ENCODE data around the gene TPP2. TPM values are rescaled to one million over a fixed set of nuclear protein-coding genes. Genes with fewer than 3 reads are reported as not detected.

Gene TPP2
- total RNA-seq, 1 experiment from 2014 or later, result 36.7 TPM

GRCh38 chr13:102701331-102701730 is 104.5 kb downstream of the TPP2 start:
- ATAC-seq, result no peak
- Histone ChIP-seq H3K27me3 (ENCODE audit: insufficient read depth, low read length) (no peaks in the 10 kb centered on the region), H3K79me2 (ENCODE audit: insufficient read depth, low read length) (no peaks in the 10 kb centered on the region), H3K9ac (ENCODE audit: low read length) (no peak overlapping the region), H3K4me3 (replicated peaks in 1 of 2; ENCODE audit: low read depth in 1 of 2, low read length in 2 of 2) (no peak overlapping the region), H4K20me1 (ENCODE audit: insufficient read depth) (no peaks in the 10 kb centered on the region), H2AFZ (ENCODE audit: low read depth, low read length, poor library complexity, severe bottlenecking) (no peak overlapping the region), H3K27ac (ENCODE audit: low read depth, low read length) (no peak overlapping the region), H3K4me1 (ENCODE audit: control insufficient read depth in 1 of 2, insufficient read depth in 2 of 2, low read length in 2 of 2) (peaks cover 13 to 15% of the 10 kb centered on the region in 2 experiments), H3K4me2 (ENCODE audit: low read length) (no peak overlapping the region), H3K9me3 (ENCODE audit: control insufficient read depth in 1 of 2, insufficient read depth in 1 of 2, low read depth in 1 of 2, low read length in 2 of 2) (no peaks in the 10 kb centered on the region; a peak in 2 of 4 replicates), H3K9me2 (ENCODE audit: insufficient read depth) (no peaks in the 10 kb centered on the region), H3K36me3 (ENCODE audit: control insufficient read depth in 1 of 2, insufficient read depth in 2 of 2, low read length in 2 of 2) (no peaks in the 10 kb centered on the region)
- RAD21 ChIA-PET (ENCODE audit: low non-redundant PET in 1 of 2, low total read pairs in 2 of 2, uncharacterized antibody in 2 of 2, unreplicated experiment in 2 of 2), result no interaction called here
- BruUV-seq (replicated peaks), result no TSS peak
- intact Hi-C loops (cut with micrococcal nuclease), result no loop called here
- CTCF ChIA-PET, result no interaction called here
- no peak for DNase-seq (ENCODE audit: low read depth, low spot score)
- TF ChIP-seq CEBPB (IDR thresholded peaks at IDR 0.05; ENCODE audit: low read depth), result no peak
- no peak for TF ChIP-seq RAD21 (IDR thresholded peaks at IDR 0.05; ENCODE audit: low read depth)
- POLR2A ChIA-PET, result no interaction called here

GRCh38 chr13:102702965-102703725 is 106.4 kb downstream of the TPP2 start:
- intact Hi-C loops (cut with micrococcal nuclease), result no loop called here
- Histone ChIP-seq H3K27me3 (ENCODE audit: insufficient read depth, low read length) (no peaks in the 10 kb centered on the region), H4K20me1 (ENCODE audit: insufficient read depth) (no peaks in the 10 kb centered on the region), H3K9me2 (ENCODE audit: insufficient read depth) (no peaks in the 10 kb centered on the region), H3K4me1 (ENCODE audit: control insufficient read depth in 1 of 2, insufficient read depth in 2 of 2, low read length in 2 of 2) (peaks cover 18 to 19% of the 10 kb centered on the region in 2 experiments), H3K4me2 (ENCODE audit: low read length) (no peak overlapping the region), H3K36me3 (ENCODE audit: control insufficient read depth in 1 of 2, insufficient read depth in 2 of 2, low read length in 2 of 2) (no peaks in the 10 kb centered on the region), H3K79me2 (ENCODE audit: insufficient read depth, low read length) (no peaks in the 10 kb centered on the region), H3K9me3 (ENCODE audit: control insufficient read depth in 1 of 2, insufficient read depth in 1 of 2, low read depth in 1 of 2, low read length in 2 of 2) (no peaks in the 10 kb centered on the region; a peak in 2 of 4 replicates), H3K27ac (ENCODE audit: low read depth, low read length) (no peak overlapping the region), H3K9ac (ENCODE audit: low read length) (no peak overlapping the region), H3K4me3 (replicated peaks in 1 of 2; ENCODE audit: low read depth in 1 of 2, low read length in 2 of 2) (no peak overlapping the region), H2AFZ (ENCODE audit: low read depth, low read length, poor library complexity, severe bottlenecking) (no peak overlapping the region)
- RAD21 ChIA-PET (ENCODE audit: low non-redundant PET in 1 of 2, low total read pairs in 2 of 2, uncharacterized antibody in 2 of 2, unreplicated experiment in 2 of 2), result no interaction called here
- no TSS peak for BruUV-seq (replicated peaks)
- POLR2A ChIA-PET, result no interaction called here
- no peak for ATAC-seq
- CTCF ChIA-PET, result no interaction called here
- DNase-seq (ENCODE audit: low read depth, low spot score), result no peak
- TF ChIP-seq, protein P1, sequence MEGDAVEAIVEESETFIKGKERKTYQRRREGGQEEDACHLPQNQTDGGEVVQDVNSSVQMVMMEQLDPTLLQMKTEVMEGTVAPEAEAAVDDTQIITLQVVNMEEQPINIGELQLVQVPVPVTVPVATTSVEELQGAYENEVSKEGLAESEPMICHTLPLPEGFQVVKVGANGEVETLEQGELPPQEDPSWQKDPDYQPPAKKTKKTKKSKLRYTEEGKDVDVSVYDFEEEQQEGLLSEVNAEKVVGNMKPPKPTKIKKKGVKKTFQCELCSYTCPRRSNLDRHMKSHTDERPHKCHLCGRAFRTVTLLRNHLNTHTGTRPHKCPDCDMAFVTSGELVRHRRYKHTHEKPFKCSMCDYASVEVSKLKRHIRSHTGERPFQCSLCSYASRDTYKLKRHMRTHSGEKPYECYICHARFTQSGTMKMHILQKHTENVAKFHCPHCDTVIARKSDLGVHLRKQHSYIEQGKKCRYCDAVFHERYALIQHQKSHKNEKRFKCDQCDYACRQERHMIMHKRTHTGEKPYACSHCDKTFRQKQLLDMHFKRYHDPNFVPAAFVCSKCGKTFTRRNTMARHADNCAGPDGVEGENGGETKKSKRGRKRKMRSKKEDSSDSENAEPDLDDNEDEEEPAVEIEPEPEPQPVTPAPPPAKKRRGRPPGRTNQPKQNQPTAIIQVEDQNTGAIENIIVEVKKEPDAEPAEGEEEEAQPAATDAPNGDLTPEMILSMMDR (IDR thresholded peaks at IDR 0.05 in 2 of 3, conservative IDR thresholded peaks at IDR 0.05 in 1 of 3; ENCODE audit: borderline replicate concordance in 1 of 3, insufficient read depth in 1 of 3, low read depth in 2 of 3, low read length in 2 of 3), result no peak
- no peak for TF ChIP-seq SP1 (IDR thresholded peaks at IDR 0.05; ENCODE audit: low read depth)
- TF ChIP-seq ELF1 (IDR thresholded peaks at IDR 0.05; ENCODE audit: borderline replicate concordance, low read depth), result no peak
- TF ChIP-seq, protein P2, sequence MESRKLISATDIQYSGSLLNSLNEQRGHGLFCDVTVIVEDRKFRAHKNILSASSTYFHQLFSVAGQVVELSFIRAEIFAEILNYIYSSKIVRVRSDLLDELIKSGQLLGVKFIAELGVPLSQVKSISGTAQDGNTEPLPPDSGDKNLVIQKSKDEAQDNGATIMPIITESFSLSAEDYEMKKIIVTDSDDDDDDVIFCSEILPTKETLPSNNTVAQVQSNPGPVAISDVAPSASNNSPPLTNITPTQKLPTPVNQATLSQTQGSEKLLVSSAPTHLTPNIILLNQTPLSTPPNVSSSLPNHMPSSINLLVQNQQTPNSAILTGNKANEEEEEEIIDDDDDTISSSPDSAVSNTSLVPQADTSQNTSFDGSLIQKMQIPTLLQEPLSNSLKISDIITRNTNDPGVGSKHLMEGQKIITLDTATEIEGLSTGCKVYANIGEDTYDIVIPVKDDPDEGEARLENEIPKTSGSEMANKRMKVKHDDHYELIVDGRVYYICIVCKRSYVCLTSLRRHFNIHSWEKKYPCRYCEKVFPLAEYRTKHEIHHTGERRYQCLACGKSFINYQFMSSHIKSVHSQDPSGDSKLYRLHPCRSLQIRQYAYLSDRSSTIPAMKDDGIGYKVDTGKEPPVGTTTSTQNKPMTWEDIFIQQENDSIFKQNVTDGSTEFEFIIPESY (IDR thresholded peaks at IDR 0.05; ENCODE audit: extremely low read depth, insufficient replicate concordance, low read length), result no peak
- TF ChIP-seq ZFX (IDR thresholded peaks at IDR 0.05), result no peak
- no peak for TF ChIP-seq POLR2A (IDR thresholded peaks at IDR 0.05; ENCODE audit: borderline replicate concordance, extremely low read depth, insufficient read depth, insufficient read length)
- TF ChIP-seq POLR2AphosphoS5 (IDR thresholded peaks at IDR 0.05; ENCODE audit: low read depth, low read length), result no peak
- TF ChIP-seq, protein P3, sequence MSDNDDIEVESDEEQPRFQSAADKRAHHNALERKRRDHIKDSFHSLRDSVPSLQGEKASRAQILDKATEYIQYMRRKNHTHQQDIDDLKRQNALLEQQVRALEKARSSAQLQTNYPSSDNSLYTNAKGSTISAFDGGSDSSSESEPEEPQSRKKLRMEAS (IDR thresholded peaks at IDR 0.05), result no peak
- TF ChIP-seq SRF (IDR thresholded peaks at IDR 0.05; ENCODE audit: low read depth), result no peak
- TF ChIP-seq, protein P4, sequence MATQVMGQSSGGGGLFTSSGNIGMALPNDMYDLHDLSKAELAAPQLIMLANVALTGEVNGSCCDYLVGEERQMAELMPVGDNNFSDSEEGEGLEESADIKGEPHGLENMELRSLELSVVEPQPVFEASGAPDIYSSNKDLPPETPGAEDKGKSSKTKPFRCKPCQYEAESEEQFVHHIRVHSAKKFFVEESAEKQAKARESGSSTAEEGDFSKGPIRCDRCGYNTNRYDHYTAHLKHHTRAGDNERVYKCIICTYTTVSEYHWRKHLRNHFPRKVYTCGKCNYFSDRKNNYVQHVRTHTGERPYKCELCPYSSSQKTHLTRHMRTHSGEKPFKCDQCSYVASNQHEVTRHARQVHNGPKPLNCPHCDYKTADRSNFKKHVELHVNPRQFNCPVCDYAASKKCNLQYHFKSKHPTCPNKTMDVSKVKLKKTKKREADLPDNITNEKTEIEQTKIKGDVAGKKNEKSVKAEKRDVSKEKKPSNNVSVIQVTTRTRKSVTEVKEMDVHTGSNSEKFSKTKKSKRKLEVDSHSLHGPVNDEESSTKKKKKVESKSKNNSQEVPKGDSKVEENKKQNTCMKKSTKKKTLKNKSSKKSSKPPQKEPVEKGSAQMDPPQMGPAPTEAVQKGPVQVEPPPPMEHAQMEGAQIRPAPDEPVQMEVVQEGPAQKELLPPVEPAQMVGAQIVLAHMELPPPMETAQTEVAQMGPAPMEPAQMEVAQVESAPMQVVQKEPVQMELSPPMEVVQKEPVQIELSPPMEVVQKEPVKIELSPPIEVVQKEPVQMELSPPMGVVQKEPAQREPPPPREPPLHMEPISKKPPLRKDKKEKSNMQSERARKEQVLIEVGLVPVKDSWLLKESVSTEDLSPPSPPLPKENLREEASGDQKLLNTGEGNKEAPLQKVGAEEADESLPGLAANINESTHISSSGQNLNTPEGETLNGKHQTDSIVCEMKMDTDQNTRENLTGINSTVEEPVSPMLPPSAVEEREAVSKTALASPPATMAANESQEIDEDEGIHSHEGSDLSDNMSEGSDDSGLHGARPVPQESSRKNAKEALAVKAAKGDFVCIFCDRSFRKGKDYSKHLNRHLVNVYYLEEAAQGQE (IDR thresholded peaks at IDR 0.05; ENCODE audit: low read depth), result no peak
- no peak for TF ChIP-seq SIN3A (IDR thresholded peaks at IDR 0.05; ENCODE audit: low read depth)
